Tibial nerve (tissue), 4 donors: ENCODE measurements around the gene PLD3.

Source experiments
- CTCF ChIP-seq, 5 experiments: fragments of 200-600 bp in 3 of 5; fragments of 450-650 bp in 2 of 5; sonication (generic) in 3 of 5; IDR thresholded peaks; one replicate each; pipeline ENCODE4 v1.5.1; 2016 to 2019; ENCODE audit warnings: antibody characterized with exemption in 5 of 5, mild to moderate bottlenecking in 3 of 5, moderate library complexity in 2 of 5
- EP300 ChIP-seq, 2 donors: sonication (generic); formaldehyde crosslinking; IDR thresholded peaks; one replicate each; pipeline ENCODE4 v1.6.1; 2017; ENCODE audit warnings: antibody characterized with exemption in 2 of 2, mild to moderate bottlenecking in 1 of 2

DNA sequence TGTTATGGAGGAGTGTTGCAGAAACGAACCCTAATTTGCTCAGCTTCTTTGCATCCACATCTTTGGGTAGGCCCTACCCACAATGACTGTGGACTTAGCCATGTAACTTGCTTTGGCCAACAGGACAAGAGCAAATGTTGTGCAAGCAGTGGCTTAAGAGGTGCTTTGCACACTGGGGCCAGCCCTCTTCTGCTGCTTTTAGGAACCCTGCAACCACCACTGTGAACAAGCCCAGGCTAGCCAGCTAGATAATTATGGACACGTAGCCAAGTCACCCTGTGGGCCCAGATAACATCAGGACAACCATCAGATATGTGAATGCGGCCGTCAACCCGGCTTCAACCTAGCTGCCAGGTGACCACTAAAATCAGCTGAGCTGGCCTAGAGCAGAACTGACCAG is 17.4 kb upstream of the PLD3 start:
- TF ChIP-seq CTCF (IDR thresholded peaks at IDR 0.05) (no peak), EP300 (IDR thresholded peaks at IDR 0.05) (no peak)
